HK-2 (cell line): Measurements from ENCODE around the gene RET.

ENCODE experiments used
- DNase-seq: peaks from one replicate; pipeline ENCODE4 v3.0.0-alpha.2; 2018; ENCODE audit not compliant: unreplicated experiment

Gene RET

DNA sequence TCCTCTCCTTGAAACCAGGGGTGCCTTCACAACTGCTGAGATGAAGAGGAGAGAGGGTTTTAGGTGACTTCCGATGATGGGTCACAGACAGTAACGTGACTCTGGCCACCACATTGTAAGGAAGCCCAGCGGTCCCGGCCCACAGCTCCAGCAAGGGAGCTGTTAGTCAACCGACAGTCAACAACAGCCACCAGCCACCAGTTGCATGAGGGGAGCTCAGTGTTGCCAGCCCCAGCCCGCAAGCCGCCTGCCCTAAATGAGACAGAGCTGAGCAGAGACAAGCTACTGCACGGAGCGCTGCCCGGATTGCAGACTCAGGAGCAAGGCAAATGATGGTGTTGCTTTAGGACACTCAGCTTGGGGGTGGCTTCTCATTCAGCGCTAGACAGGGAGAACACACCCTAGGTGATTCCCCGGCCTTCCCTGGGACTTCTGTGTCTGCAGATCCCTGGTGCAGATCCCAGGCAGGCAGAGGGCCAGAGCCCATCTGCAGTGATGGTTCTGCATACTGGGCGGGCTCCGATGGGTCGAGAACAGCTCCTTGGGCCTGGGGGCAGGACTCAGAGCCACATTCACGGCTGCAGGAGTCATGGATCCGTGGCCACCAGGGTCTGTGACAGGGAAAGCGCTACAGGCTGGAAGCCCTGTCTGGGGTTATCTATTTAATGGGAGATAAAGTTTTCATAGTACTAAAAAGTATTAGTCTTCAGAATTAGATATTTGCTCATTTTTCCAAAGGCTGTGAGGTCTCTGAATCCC is 14.3 kb upstream of the RET start:
- DNase-seq, result no peak

DNA sequence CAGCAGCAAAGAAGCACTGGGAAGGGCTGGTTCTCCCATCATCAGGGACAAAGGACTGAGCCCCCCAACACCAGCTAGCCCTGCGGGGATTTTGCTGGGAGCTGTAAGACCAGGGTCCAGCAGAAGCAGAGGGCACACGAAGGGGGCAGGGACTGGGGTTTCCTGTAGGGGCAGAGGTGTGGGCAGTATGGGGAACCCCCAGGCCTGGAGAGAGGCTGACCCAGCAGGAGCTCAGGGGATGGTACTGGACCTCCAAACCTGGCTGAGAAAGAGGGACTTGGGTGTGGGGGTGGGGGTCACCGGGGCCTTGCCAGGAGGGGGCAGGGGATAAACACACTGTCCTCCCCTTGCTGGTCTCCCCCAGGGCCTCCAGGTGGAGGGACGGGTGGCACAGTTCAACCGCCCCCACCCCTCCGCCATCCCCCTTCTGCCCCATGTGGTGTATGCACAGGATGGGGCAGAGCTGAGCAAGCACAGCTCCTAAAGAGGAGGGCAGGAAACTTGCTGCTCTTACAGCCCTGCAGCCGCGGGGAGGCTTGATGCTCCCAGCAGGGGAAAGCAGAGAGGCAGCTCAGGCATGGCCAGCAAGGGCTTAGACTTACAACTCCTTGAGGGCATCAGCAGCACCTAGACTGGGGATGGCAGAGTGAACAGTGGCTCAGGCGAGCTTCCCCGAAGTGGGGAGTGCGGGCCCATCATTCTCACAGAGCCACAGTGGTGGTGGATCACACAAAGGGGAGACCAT is 12.4 kb upstream of the RET start:
- no peak for DNase-seq

DNA sequence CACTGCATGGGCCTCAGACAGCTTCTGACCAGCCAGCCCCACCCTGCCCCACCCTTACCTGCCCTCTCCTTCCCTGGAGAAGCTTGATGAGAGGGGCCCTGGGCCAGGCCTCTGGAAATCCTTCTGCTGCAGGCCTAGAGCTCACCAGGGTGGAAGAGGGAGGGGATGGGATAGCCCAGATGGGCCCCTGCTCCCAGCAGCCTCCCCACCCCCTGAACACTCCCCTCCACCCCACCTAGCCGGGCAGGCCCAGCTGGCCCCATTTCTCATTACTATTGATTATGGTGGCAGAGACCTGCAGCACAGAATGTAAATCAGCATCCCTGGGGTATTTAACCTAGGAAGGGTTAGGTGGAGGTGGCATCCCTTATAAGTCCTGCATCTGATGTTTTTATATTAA is 11.6 kb upstream of the RET start:
- no peak for DNase-seq

DNA sequence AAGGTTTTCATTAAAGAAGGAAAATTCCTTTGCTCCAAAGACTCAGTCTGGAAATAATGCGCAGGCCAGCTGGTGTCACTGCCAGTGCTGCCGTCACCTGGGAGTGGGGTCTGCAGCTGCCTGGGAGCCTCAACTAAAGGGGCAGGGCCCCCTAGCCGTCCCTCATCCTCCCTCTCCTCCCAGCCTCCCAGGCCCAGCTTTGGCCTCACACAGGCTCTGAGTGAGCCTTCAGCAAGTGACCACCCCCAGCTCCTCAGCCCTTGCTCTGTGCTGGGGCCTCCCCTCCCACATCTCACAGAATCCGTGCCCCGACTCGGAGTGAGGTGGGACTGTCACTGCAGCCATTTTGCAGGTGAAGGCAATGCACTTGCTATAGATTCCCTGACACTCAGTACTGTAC is 11.1 kb upstream of the RET start:
- no peak for DNase-seq

DNA sequence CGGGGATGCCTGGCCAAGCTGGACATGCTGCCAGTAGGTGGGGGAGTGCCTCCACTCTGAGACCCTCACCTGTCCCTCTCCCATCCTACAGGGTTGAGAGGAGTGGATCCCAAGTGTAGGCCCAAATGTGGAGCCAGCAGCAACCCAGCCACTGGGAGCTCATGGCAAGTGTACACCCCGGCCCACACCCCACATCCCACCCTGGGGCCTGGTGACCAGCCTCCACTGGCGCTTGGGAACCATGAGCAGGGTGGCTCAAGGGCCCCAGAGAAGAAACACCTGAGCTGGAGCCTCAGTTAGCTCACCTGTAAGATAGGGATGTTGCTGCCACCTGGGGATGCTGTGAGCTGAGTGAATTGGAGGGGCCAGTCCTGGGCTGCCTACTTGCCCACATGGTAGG is 10.4 kb upstream of the RET start:
- no peak for DNase-seq

DNA sequence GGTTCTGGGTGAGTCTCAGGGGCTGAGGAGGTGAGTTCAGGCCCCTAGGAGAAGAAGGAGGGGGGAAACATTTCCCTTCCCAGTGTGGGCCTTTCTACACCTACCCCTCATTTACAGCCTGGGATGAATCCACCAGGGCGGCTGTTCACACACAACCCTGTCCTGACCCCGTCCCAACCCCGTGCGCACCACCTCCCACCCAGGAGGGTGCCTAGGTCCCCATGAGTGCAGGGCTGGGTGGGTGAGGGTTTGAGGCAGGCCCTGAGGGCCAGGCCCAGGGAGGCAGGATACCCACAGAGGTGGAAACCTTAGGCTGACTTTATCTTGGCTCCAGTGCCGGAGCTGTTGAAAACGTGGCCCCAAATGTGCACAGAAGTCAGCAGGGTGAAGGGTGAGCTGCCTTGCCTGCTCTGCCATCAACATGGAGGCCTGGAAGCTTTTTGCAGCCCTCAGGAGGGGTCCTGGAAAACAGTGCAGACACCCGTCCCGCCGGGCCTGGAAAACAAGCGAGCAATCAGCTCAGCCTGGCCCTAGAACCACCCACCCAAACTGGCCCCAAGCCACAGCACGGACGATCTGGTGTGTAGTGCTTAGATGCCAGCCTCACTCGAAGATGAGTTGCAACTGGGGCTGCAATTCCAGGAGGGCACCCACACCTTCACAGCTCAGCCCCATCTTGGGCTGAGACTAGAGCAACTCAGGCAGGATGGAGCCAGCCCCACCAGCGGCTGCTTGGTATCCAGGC is 9.3 kb upstream of the RET start:
- DNase-seq, result no peak

DNA sequence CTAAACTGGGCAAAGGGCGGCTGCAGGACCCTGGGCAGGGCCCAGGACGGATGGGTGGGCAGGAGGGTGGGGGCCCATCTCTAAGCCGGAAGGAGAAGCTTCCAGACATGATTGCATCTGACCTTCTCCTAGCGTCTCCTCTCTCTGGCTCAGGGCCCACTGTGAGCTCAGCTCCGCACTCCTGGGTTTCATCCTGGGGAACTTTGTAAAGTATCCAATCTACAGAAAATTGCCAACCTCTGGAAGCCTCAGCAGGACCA is 8.8 kb upstream of the RET start:
- no peak for DNase-seq

DNA sequence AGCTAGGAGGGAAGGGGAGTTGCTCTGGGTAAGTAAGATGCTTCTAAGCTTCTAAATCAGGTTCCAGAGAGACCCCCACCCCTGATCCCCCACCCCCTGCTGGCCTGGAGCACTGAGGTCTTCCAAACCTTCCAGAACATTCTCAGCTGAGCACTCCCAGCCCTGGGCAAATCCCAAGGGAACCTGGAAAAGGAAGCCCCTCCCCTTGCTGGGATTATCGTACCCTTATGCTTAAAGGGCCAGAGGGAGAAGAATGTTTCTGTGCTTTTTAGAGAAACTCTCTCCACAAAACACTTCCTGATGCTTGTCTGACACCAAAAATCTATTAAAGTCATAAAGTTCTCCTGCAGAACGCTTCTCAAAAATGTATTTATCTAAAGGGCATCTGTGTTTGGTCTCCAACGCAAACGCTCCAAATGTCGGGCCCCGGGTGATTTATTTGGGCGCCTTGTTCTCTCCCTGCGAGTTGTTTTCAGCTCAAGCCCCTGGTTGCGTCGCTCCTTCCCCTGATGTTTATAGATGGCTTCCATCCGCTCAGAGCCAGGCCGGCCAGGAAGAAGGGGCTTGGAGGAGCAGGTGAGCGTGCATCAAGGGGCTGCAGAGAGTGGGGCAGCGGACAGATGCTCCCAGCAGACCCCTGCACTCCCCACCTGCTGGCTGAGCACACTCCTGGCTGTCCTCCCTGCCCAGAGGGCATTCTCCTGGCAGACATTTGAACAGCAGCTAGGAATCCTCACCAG is 8.2 kb upstream of the RET start:
- DNase-seq, result no peak

DNA sequence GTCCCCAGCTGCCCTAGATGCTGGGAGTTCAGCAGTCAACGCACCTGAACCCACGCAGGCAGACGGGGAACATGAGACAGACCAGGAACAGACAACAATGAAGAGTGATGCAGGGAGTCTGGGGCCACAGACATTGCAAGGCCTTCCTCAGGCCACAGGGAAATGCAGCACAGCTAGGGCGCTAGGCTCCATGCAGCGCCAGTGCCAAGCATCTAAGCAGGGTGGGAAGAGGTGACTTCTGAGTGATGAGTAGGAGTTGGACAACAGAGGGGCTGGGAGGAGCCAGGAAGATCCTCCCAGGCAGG is 7.7 kb upstream of the RET start:
- DNase-seq, result no peak

DNA sequence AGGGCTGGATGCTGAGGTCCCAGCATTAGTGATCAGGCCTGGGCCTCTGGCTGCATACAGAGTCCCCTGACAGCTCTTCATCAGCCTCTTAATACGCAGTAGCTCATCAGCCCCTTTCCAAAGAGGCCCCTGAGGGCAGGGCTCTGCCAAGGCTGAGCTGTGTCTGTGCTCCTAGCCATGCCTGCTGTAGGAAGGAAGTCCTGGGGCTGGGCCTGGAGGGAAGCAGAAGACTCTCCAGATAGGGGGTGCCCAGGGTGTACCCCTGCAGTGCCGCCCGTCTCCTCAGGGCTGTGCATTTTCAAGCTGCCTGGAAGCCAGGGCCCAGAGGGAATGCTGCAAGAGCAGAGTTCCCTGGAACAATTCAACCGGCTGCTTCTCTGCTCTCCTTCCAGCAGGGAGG is 7.3 kb upstream of the RET start:
- DNase-seq, result no peak

DNA sequence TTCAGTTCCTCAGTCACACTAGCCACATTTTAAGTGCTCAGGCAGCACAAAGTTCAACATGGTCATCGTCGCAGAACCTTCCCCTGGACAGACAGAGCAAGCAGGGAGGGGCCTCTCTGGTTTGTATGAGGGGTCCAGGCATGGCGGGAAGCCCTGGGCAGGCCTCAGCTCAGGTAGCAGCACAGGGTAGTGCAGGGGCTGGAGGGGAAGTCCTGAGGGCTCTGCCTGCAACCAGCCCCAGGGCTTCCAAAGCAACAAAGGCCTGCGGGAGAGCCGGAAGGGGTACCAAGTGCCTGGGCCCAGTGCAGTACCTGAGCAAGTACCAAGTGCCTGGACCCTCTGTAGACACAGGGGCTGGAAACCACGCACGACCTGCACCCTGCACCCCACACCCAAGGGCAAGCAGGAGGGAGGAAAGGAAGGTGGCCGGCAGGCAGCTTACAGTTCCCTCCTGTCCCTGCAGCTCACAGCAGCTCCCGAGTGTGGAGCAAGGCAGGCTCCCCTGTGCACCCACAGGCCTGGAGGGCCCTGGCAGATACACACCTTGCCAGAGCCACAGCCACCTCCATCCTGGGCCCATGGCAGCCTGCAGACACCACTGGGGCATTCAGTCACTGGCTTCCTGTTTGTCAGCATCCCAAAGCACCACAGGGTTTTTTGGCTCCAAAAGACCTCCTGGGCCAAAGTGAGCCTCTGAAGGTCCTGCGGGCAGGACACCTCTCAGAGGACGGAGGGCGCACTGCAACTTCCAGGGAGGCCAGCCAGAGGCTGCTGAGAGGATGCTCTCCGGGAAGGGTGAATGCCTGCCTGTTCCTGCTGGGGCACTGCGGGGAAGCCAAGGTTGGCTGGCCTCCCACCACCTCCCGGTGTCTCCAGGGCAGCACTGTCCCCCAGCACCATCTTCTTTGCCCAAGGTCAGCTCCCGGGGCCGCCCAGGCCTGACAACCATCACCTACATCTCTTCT is 6.5 kb upstream of the RET start:
- no peak for DNase-seq

DNA sequence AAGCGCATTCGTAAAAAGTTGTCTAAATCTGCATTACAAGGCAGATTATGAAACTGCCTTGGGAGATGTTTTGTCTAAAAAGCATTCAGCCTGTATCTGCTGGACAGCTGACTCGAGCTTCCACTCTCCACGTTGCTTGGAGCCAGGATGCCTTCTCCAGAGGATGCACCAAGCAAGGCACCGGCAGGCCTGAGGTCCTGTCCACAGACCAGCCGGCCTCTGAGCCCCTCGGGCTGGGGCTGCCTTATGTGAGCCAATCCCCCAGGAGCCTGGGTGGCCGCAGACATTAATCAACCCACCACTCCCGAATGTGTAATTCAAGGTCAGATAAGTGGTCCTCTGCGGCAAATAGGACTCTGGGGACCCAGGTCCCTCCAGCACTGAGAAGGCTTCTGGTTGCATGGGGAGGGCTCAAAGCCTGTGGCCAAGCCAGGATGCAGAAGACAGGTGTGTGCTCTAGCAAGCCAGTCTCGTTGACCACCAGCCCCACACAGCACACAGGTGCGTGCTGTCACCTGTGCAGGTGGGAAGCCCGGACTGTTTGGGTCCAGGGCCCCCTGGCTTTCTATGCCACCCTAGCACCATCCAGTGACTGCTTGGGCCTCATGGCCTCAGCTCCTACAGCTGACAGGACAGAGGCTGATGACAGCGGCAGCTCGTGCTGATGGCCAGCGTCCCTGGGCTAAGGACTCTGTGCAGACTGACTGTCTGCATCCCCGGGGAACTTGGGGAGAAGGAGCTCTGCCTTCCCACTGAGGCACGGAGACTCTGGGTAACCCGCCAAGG is 4.8 kb upstream of the RET start:
- no peak for DNase-seq

DNA sequence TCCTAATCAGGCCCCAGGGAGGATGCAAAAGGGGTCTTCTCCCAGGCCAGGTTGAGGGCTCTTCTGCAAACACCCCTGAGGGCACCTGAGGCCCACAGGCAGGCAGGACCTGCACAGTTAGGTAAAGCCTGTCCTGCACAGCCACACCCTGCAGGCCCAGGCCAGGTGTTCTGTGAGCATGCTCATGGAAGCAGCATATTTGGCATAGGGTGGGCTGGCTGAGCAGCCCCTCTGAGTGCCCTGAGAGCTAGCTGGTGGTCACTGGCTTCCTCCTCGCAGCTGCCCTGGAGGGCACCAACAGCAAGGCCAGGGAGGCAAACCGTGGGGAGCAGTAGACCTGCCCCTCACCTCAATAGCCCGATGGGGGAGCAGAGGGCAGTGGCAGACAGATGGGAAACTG is 3.7 kb upstream of the RET start:
- no peak for DNase-seq

DNA sequence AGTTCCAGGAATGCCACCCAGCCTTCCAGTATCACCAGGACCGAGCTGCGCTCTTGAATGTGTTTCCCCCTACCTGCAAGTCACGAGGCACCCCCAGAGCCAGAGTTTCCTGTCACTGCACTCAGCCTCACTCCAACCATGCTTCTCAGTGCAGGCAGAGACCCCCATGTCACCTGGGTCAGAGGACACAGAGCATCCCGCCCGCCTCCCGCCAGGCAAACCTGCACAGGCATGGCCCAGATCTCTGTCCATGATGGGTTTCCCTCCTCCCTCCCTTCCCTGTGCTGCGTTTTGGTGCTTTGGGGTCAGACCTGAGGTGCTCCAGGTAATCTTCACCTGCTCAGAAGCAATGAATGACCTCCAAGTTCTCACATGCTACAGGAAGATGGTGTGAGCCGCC is 3.1 kb upstream of the RET start:
- no peak for DNase-seq

DNA sequence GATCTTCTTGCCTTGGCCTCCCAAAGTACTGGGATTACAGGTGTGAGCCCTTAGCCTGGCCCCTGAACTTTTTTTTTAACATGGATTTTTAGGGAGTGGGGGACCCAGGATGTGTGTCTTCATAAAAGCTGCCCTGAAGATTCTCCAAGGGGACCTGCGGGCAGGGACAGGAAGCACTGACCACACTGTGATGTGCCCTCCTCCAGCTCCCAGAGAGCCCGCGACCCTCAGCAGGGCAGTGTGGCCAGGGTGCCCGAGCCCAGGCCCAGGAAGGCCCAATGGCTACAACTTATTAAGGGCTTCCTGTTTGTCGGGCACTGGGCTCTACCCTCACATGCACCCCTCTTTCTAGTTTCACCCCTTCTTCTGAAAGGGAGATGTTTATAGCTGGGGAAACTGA is 2.5 kb upstream of the RET start:
- DNase-seq, result no peak

DNA sequence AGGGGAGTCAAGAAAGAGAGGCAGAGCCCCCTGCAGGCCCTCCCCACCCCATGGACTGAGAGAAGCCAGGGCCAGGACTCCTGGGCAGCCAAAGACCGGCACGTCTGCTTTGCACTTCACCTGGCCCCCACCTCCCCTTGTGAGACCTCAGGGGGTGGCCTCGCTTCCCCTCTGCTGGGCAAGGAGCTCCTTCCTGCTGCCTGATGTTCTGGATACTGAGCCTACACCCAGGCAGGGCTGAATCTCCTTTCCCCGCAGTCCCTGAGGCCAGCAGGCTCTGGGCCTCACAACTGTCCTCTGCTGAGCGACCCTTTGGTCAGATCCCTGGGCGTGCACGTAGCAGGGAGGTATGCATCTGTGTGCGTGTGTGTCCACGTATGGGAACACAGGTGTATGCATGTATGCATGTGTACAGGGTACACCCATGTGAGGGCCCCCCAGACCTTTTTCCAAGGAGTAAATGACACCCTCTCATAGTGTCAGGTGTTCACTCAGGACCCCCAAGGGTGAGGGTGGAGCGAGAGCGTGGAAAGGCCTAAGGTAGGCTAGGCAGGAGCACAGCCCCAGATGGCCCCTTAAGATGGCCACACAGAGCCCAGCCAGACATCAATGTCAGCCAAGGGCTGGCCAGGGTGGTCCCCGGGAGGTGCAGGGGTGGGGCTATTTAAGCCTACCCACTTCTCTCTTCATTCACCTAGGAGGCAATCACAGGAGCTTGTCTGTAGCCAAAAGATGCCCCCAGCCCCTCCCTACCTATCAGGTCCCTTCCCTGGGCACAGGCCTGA is 1.9 kb upstream of the RET start:
- no peak for DNase-seq

DNA sequence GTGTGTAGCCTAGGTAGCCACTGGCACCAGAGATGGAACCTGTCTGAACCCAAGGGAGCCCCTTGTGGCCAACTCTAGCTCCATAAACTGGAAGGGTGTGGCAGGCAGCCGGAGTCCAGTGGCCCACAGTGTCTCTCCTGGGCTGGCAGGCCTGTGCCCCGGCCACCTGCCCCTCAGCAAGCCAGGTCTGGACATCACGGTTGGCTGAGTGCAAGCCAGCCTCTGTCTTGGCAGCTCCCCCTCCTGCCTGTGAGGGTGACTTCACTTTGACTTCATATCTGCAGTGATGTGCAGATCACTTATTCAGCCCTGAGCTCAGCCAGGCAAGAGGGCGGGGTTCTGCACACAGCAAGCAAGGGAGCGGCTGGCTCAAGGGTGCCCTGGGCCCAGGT is 1.3 kb upstream of the RET start:
- no peak for DNase-seq

DNA sequence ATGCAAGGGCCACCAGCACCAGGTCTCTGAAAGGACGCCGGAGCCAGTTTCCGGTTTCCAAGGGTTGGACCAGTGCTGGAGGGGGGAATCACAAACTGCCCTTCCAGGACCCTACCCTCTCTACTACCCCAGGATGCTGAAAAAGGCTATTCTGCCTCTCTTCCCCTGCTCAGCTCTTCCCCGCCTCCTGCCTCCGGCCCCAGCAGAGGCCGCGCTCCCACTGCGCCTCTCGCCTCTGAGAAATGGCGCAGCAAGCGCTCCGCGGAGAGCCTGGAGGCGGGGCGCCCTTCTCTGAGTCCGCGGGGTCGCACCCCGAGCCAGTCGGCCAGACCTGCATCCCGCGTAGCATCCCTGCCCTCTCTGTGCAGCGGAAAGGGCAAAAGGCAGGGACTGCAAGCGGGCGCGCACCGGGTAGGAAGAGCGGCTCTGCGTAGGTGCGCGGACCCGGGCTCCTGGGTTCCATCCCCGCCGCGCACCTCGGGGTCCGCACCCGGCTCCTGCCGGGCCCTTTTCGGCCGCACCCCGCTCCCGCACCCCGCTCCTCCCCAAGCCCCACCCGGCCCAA is 476 bp upstream of the RET start:
- DNase-seq, result no peak

DNA sequence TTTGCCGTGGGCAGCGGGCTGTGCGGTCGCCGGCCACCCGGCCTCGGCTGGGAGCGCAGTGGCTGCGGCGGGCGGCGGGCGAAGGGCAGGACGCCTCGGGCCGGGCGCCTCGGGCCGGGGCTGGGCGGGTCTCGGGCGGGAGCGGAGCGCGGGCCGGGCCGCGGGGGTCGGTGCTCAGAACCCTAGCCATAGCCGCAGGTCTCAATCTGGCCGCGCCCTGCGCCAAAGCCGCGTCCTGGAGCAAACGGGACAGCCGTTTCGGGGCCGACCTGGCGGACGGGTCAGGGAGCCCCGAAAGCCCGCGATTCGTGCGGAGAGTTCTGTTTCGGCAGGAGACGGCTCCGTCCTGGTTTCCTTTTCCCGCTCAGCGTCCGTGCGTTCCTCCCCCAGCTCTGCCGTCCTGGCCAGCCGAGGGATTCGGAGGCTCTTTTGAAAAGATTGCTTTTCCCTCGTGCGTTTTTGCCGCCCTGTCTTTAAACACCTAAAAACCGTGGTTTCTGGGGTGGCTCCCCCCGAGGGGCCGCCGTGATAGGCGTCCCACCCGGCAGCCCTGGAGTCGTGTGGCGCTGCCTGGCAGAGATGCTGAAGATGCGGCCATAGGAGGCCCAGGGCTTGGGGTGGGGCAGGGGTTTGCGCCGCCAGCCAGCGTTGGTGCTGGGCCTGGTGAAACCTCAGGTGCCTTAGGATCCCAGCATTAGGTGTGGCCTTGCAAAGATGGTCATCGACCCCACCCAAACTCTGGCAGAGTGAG is 727 bp downstream of the RET start:
- DNase-seq, result no peak
